HepG2 (cell line): ENCODE measurements around the gene CXXC5. TPM values are rescaled to one million over a fixed set of nuclear protein-coding genes. Genes with fewer than 3 reads are reported as not detected.

ENCODE experiments used
- BRCA1 ChIP-seq: sonication (generic); formaldehyde crosslinking; IDR thresholded peaks from 2 replicates; pipeline ENCODE4 v1.4.0; 2020; ENCODE audit warnings: missing genetic modification reagents
- CREB1 ChIP-seq, 2 experiments: fragments of 450-650 bp in 1 of 2; IDR thresholded peaks; 2 replicates each; pipeline ENCODE4 v1.6.1; 2016 to 2017; ENCODE audit warnings: control low read depth in 1 of 2, mild to moderate bottlenecking in 1 of 2, missing compliant biosample characterization in 1 of 2, missing genetic modification characterization in 1 of 2
- ISX ChIP-seq: sonication (generic); formaldehyde crosslinking; conservative IDR thresholded peaks from 2 replicates; pipeline ENCODE4 v1.5.0; 2020; ENCODE audit warnings: missing genetic modification reagents
- MTA3 ChIP-seq: sonication (generic); formaldehyde crosslinking; IDR thresholded peaks from 2 replicates; pipeline ENCODE4 v1.4.0; 2020; ENCODE audit warnings: missing genetic modification reagents
- MTF1 ChIP-seq: sonication (generic); formaldehyde crosslinking; IDR thresholded peaks from 2 replicates; pipeline ENCODE4 v1.5.0; 2020; ENCODE audit warnings: missing genetic modification reagents
- SIX1 ChIP-seq: sonication (generic); formaldehyde crosslinking; IDR thresholded peaks from 2 replicates; pipeline ENCODE4 v1.4.0; 2020; ENCODE audit warnings: missing genetic modification reagents, borderline replicate concordance
- TBP ChIP-seq: sonication (generic); formaldehyde crosslinking; IDR thresholded peaks from 2 replicates; pipeline ENCODE4 v1.5.0; 2020; ENCODE audit warnings: missing genetic modification reagents
- U2AF1 ChIP-seq: fragments of 200-400 bp; formaldehyde crosslinking; optimal IDR thresholded peaks from 2 replicates; pipeline ENCODE3; 2017; ENCODE audit warnings: mild to moderate bottlenecking, low read depth, low read length
- ZNF264 ChIP-seq: sonication (generic); formaldehyde crosslinking; IDR thresholded peaks from 2 replicates; pipeline ENCODE4 v1.4.0; 2020; ENCODE audit warnings: missing genetic modification reagents
- ZNF441 ChIP-seq: sonication (generic); formaldehyde crosslinking; IDR thresholded peaks from 2 replicates; pipeline ENCODE4 v1.7.0; 2021; ENCODE audit warnings: missing genetic modification reagents, borderline replicate concordance
- ZNF446 ChIP-seq: sonication (generic); formaldehyde crosslinking; IDR thresholded peaks from 2 replicates; pipeline ENCODE4 v1.5.0; 2020; ENCODE audit warnings: mild to moderate bottlenecking, missing genetic modification reagents
- ZNF619 ChIP-seq: sonication (generic); formaldehyde crosslinking; IDR thresholded peaks from 2 replicates; pipeline ENCODE4 v1.4.0; 2020; ENCODE audit warnings: mild to moderate bottlenecking, missing genetic modification reagents
- ZNF841 ChIP-seq: sonication (generic); formaldehyde crosslinking; IDR thresholded peaks from 2 replicates; pipeline ENCODE4 v1.8.1; 2023; ENCODE audit warnings: missing genetic modification reagents, borderline replicate concordance
- ZSCAN9 ChIP-seq: IDR thresholded peaks from 2 replicates; pipeline ENCODE4 v1.6.1; 2016; ENCODE audit warnings: borderline replicate concordance
- polyA plus RNA-seq, 8 experiments: library from polyadenylated mRNA; depleted of rRNA in 3 of 8; stranded (reverse) in 7 of 8; unstranded in 1 of 8; fragments of >200 nt; fragmentation: Illumina TruSeq in 4 of 8; extraction: Trizol in 4 of 8; gene quantifications; 2 replicates each; pipeline versions ENCODE4 v1.2.1 to v1.2.3, GENCODE V29; 2011 to 2016; ENCODE audit warnings: low read depth in 4 of 8, missing spikeins in 1 of 8, mixed read lengths in 1 of 8; ENCODE audit not compliant: insufficient read depth in 1 of 8
- total RNA-seq, 5 experiments: library from RNA; depleted of rRNA; stranded (reverse); fragments of >200 nt; fragmentation: Illumina TruSeq; extraction: Trizol; gene quantifications; 2 replicates each; pipeline ENCODE4 v1.2.3, GENCODE V29; 2016; ENCODE audit warnings: low read depth in 1 of 5
- TF ChIP-seq, protein P1 (sequence below): sonication (generic); formaldehyde crosslinking; IDR thresholded peaks from 2 replicates; pipeline ENCODE4 v1.9.0; 2022; ENCODE audit warnings: missing genetic modification reagents, mild to moderate bottlenecking, borderline replicate concordance
- TF ChIP-seq, protein P2 (sequence below): sonication (generic); formaldehyde crosslinking; IDR thresholded peaks from 2 replicates; pipeline ENCODE4 v1.4.0; 2020; ENCODE audit warnings: missing genetic modification reagents
- TF ChIP-seq, protein P3 (sequence below): IDR thresholded peaks from 2 replicates; pipeline ENCODE4 v1.4.0; 2020; ENCODE audit warnings: mild to moderate bottlenecking, missing genetic modification reagents
- TF ChIP-seq, protein P4 (sequence below): sonication (generic); formaldehyde crosslinking; IDR thresholded peaks from 2 replicates; pipeline ENCODE4 v1.5.0; 2020; ENCODE audit warnings: mild to moderate bottlenecking, missing genetic modification reagents
- TF ChIP-seq, protein P5 (sequence below): sonication (generic); formaldehyde crosslinking; IDR thresholded peaks from 2 replicates; pipeline ENCODE4 v1.8.1; 2023; ENCODE audit warnings: mild to moderate bottlenecking, moderate library complexity, missing genetic modification reagents

Gene CXXC5
- total and polyA plus RNA-seq, 2 of the 13 experiments (the other 11 are each of a cell fraction or from before 2014, with no cell fraction given), result 32.3 to 33.0 TPM

DNA sequence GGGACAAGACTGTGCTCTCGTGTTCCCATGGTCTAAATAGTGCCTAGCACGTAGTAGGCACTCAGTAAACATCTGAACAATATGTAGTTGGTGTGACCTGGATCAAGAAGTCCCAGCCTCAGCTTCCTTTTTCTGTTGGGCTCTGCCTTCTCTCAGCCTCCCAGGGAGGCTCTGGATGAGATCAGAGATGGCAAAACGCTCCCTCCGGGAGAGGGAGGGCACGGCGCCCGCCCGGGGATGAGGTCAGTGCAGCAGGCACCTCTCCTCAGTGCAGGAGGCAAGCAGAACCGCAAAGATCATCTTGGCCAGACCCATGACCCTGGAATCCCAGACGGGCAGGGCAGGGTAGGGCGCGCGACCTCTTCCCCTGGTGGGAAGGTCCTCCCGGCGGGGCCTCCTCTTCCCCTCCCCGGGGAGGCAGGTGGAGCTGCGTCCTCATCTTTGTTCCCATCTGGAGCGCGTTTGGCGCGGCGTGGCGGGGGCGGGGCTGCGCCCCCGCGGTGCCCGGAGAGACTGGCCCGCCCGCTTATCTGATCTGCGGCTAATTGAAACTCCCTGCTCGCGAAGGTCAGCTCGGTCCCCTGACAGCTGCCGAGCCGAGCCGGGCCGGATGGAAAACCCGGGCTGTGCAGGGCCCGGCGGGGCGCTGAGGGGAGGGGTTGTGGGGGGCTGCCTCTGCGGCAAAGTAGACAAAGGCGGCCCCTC is 60.9 kb downstream of the CXXC5 start (continued):
- TF ChIP-seq, protein P1, sequence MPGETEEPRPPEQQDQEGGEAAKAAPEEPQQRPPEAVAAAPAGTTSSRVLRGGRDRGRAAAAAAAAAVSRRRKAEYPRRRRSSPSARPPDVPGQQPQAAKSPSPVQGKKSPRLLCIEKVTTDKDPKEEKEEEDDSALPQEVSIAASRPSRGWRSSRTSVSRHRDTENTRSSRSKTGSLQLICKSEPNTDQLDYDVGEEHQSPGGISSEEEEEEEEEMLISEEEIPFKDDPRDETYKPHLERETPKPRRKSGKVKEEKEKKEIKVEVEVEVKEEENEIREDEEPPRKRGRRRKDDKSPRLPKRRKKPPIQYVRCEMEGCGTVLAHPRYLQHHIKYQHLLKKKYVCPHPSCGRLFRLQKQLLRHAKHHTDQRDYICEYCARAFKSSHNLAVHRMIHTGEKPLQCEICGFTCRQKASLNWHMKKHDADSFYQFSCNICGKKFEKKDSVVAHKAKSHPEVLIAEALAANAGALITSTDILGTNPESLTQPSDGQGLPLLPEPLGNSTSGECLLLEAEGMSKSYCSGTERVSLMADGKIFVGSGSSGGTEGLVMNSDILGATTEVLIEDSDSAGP, result peak; percentile 62; the same call in 1 of the 2 replicates
- TF ChIP-seq, protein P2, sequence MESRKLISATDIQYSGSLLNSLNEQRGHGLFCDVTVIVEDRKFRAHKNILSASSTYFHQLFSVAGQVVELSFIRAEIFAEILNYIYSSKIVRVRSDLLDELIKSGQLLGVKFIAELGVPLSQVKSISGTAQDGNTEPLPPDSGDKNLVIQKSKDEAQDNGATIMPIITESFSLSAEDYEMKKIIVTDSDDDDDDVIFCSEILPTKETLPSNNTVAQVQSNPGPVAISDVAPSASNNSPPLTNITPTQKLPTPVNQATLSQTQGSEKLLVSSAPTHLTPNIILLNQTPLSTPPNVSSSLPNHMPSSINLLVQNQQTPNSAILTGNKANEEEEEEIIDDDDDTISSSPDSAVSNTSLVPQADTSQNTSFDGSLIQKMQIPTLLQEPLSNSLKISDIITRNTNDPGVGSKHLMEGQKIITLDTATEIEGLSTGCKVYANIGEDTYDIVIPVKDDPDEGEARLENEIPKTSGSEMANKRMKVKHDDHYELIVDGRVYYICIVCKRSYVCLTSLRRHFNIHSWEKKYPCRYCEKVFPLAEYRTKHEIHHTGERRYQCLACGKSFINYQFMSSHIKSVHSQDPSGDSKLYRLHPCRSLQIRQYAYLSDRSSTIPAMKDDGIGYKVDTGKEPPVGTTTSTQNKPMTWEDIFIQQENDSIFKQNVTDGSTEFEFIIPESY (CRISPR knock-in tag), result no peak; the same call in 1 of the 2 replicates
- TF ChIP-seq ZNF446 (CRISPR knock-in tag) (0 out of 2 replicates have a peak, but pooled peaks have one; percentile 46), ZNF441 (CRISPR knock-in tag) (no peak), ZNF264 (CRISPR knock-in tag) (no peak), MTA3 (no peak), ISX (CRISPR knock-in tag) (no peak), ZNF841 (CRISPR knock-in tag) (no peak), BRCA1 (CRISPR knock-in tag) (no peak), MTF1 (CRISPR knock-in tag) (no peak), ZNF619 (CRISPR knock-in tag) (no peak), CREB1 (IDR thresholded peaks at IDR 0.05) (no peak), CREB1 (CRISPR knock-in tag; IDR thresholded peaks at IDR 0.05) (peak; percentile 59; the same call in 1 of the 2 replicates), TBP (no peak), ZSCAN9 (CRISPR knock-in tag) (0 out of 2 replicates have a peak, but pooled peaks have one; percentile 47), SIX1 (no peak), U2AF1 (peak; percentile 64)
- TF ChIP-seq, protein P3, sequence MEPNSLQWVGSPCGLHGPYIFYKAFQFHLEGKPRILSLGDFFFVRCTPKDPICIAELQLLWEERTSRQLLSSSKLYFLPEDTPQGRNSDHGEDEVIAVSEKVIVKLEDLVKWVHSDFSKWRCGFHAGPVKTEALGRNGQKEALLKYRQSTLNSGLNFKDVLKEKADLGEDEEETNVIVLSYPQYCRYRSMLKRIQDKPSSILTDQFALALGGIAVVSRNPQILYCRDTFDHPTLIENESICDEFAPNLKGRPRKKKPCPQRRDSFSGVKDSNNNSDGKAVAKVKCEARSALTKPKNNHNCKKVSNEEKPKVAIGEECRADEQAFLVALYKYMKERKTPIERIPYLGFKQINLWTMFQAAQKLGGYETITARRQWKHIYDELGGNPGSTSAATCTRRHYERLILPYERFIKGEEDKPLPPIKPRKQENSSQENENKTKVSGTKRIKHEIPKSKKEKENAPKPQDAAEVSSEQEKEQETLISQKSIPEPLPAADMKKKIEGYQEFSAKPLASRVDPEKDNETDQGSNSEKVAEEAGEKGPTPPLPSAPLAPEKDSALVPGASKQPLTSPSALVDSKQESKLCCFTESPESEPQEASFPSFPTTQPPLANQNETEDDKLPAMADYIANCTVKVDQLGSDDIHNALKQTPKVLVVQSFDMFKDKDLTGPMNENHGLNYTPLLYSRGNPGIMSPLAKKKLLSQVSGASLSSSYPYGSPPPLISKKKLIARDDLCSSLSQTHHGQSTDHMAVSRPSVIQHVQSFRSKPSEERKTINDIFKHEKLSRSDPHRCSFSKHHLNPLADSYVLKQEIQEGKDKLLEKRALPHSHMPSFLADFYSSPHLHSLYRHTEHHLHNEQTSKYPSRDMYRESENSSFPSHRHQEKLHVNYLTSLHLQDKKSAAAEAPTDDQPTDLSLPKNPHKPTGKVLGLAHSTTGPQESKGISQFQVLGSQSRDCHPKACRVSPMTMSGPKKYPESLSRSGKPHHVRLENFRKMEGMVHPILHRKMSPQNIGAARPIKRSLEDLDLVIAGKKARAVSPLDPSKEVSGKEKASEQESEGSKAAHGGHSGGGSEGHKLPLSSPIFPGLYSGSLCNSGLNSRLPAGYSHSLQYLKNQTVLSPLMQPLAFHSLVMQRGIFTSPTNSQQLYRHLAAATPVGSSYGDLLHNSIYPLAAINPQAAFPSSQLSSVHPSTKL (CRISPR knock-in tag), result 0 out of 2 replicates have a peak, but pooled peaks have one; percentile 44
- TF ChIP-seq, protein P4, sequence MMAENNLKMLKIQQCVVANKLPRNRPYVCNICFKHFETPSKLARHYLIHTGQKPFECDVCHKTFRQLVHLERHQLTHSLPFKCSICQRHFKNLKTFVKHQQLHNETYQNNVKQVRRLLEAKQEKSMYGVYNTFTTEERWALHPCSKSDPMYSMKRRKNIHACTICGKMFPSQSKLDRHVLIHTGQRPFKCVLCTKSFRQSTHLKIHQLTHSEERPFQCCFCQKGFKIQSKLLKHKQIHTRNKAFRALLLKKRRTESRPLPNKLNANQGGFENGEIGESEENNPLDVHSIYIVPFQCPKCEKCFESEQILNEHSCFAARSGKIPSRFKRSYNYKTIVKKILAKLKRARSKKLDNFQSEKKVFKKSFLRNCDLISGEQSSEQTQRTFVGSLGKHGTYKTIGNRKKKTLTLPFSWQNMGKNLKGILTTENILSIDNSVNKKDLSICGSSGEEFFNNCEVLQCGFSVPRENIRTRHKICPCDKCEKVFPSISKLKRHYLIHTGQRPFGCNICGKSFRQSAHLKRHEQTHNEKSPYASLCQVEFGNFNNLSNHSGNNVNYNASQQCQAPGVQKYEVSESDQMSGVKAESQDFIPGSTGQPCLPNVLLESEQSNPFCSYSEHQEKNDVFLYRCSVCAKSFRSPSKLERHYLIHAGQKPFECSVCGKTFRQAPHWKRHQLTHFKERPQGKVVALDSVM (CRISPR knock-in tag), result peak; percentile 97
- TF ChIP-seq, protein P5, sequence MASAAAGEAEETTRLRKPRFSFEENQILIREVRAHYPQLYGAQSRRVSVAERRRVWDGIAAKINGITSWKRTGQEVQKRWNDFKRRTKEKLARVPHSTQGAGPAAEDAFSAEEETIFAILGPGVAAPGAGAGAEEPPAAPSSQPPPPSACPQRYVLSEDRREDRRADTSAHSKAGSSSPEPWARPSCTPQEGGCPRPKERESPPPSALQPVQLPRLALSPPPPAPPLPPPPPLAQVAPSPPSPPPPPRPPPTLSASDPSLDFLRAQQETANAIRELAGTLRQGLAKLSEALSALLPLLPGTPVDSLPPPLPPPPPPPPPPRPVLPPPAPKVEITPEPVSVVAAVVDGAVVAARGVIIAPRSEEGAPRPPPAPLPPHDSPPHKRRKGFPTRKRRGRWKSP, result peak; percentile 51; the same call in 1 of the 2 replicates
